SK-N-SH (cell line): ENCODE measurements around the gene PHF3. TPM values are rescaled to one million over a fixed set of nuclear protein-coding genes. Genes with fewer than 3 reads are reported as not detected.

Source experiments
- CTCF ChIA-PET: fragments of 300-600, 350-600 bp; formaldehyde crosslinking; extraction: SDS; loops from one replicate; lab custom pipeline; 2021; lab: Yijun Ruan, JAX
- POLR2A ChIA-PET: fragments of 350-600 bp; sonication (Branson Sonifier 250); formaldehyde crosslinking; extraction: SDS; loops from one replicate; lab custom pipeline; 2020; ENCODE audit warnings: antibody characterized with exemption, inconsistent platforms; lab: Yijun Ruan, JAX
- DNase-seq: peaks from one replicate; pipeline ENCODE4 v3.0.0; 2012
- H2AFZ ChIP-seq: fragments of 200-600 bp; sonication (generic); 2 replicates; pipeline ENCODE4 v1.8.1; 2016; ENCODE audit warnings: antibody characterized with exemption, mild to moderate bottlenecking, low read depth
- H3F3A ChIP-seq: fragments of 200-600 bp; sonication (generic); replicated peaks from 2 replicates; pipeline ENCODE3; 2016; ENCODE audit warnings: antibody characterized with exemption, mild to moderate bottlenecking; ENCODE audit not compliant: insufficient read depth
- H3K27ac ChIP-seq, 2 experiments: fragments of 200-500 bp in 1 of 2; fragments of 200-600 bp in 1 of 2; sonication (Bioruptor generic) in 1 of 2; sonication (generic), shearing (Covaris generic) in 1 of 2; 2 replicates each; pipeline versions ENCODE4 v1.5.1 to v1.6.1; 2014 to 2016; ENCODE audit warnings: low read depth in 2 of 2, inconsistent platforms in 1 of 2, low read length in 1 of 2, mild to moderate bottlenecking in 1 of 2, mixed read lengths in 1 of 2
- H3K27me3 ChIP-seq: fragments of 200-600 bp; sonication (generic), shearing (Covaris generic); 2 replicates; pipeline ENCODE4 v1.6.1; 2016; ENCODE audit warnings: mixed run types; ENCODE audit not compliant: insufficient read depth
- H3K36me3 ChIP-seq, 2 experiments: fragments of 200-500 bp in 1 of 2; fragments of 200-600 bp in 1 of 2; sonication (Bioruptor generic) in 1 of 2; sonication (generic) in 1 of 2; replicated peaks in 1 of 2; 2 replicates each; pipeline versions ENCODE3 to v1.5.1; 2014 to 2016; ENCODE audit warnings: low read length in 1 of 2, mild to moderate bottlenecking in 1 of 2; ENCODE audit not compliant: insufficient read depth in 2 of 2, control insufficient read depth in 1 of 2
- H3K4me1 ChIP-seq, 2 experiments: fragments of 200-500 bp in 1 of 2; fragments of 200-600 bp in 1 of 2; sonication (Bioruptor generic) in 1 of 2; sonication (generic), shearing (Covaris generic) in 1 of 2; 2 replicates each; pipeline versions ENCODE4 v1.5.1 to v1.6.1; 2014 to 2016; ENCODE audit warnings: low read depth in 1 of 2, low read length in 1 of 2, mixed run types in 1 of 2; ENCODE audit not compliant: insufficient read depth in 2 of 2, control insufficient read depth in 1 of 2
- H3K4me2 ChIP-seq: fragments of 200-600 bp; sonication (generic), shearing (Covaris generic); 2 replicates; pipeline ENCODE4 v1.6.1; 2017; ENCODE audit warnings: mixed run types
- H3K4me3 ChIP-seq, 2 experiments: fragments of 200-500 bp in 1 of 2; fragments of 200-600 bp in 1 of 2; sonication (Bioruptor generic) in 1 of 2; sonication (generic), shearing (Covaris generic) in 1 of 2; 2 replicates each; pipeline versions ENCODE4 v1.5.1 to v1.8.1; 2014 to 2016; ENCODE audit warnings: low read depth in 2 of 2, inconsistent platforms in 1 of 2, low read length in 1 of 2, mild to moderate bottlenecking in 1 of 2, mixed read lengths in 1 of 2, moderate library complexity in 1 of 2
- H3K79me2 ChIP-seq: fragments of 200-600 bp; sonication (generic); 2 replicates; pipeline ENCODE4 v1.8.1; 2017; ENCODE audit warnings: mild to moderate bottlenecking; ENCODE audit not compliant: insufficient read depth
- H3K9ac ChIP-seq: fragments of 200-600 bp; sonication (generic); 2 replicates; pipeline ENCODE4 v1.6.1; 2017; ENCODE audit warnings: mixed run types
- H3K9me2 ChIP-seq: fragments of 200-600 bp; sonication (generic); 2 replicates; pipeline ENCODE4 v1.6.1; 2017; ENCODE audit warnings: mixed run types
- H3K9me3 ChIP-seq: fragments of 200-600 bp; sonication (generic); 2 replicates; pipeline ENCODE4 v1.6.1; 2017; ENCODE audit warnings: mixed run types, mild to moderate bottlenecking, moderate library complexity
- H4K20me1 ChIP-seq: fragments of 200-600 bp; sonication (generic); 2 replicates; pipeline ENCODE4 v1.6.1; 2017; ENCODE audit warnings: mild to moderate bottlenecking, mixed run types; ENCODE audit not compliant: insufficient read depth
- CHD2 ChIP-seq: fragments of 150-350 bp; IDR thresholded peaks from 2 replicates; pipeline ENCODE4 v1.6.1; 2018; ENCODE audit warnings: low read length; ENCODE audit not compliant: partially characterized antibody
- ELF1 ChIP-seq: IDR thresholded peaks from 2 replicates; pipeline ENCODE4 v1.4.0; 2012
- FOXJ3 ChIP-seq: sonication (generic); formaldehyde crosslinking; IDR thresholded peaks from 2 replicates; pipeline ENCODE4 v1.5.1; 2020; ENCODE audit warnings: mild to moderate bottlenecking, missing genetic modification reagents
- JUND ChIP-seq: IDR thresholded peaks from 2 replicates; pipeline ENCODE4 v1.4.0; 2012
- MAX ChIP-seq: IDR thresholded peaks from 2 replicates; pipeline ENCODE4 v1.4.0; 2012; ENCODE audit warnings: low read depth
- MEF2A ChIP-seq: IDR thresholded peaks from 2 replicates; pipeline ENCODE4 v1.4.0; 2012; ENCODE audit warnings: low read depth, borderline replicate concordance
- MXI1 ChIP-seq: IDR thresholded peaks from 2 replicates; pipeline ENCODE4 v1.6.1; 2012; ENCODE audit warnings: mild to moderate bottlenecking, low read depth, low read length, improper control_type of control experiment
- NFIC ChIP-seq: IDR thresholded peaks from 2 replicates; pipeline ENCODE4 v1.4.0; 2012; ENCODE audit warnings: borderline replicate concordance
- RCOR1 ChIP-seq: fragments of 150-350 bp; IDR thresholded peaks from 2 replicates; pipeline ENCODE4 v1.6.1; 2017; ENCODE audit warnings: antibody characterized with exemption, low read length
- SIN3A ChIP-seq: IDR thresholded peaks from 2 replicates; pipeline ENCODE4 v1.6.1; 2012; ENCODE audit warnings: low read depth, mild to moderate bottlenecking, low read length, moderate library complexity, borderline replicate concordance
- SMC3 ChIP-seq: IDR thresholded peaks from 2 replicates; pipeline ENCODE4 v1.6.1; 2012; ENCODE audit warnings: low read depth, low read length, improper control_type of control experiment
- WGBS: methylation state at CpG from one replicate; pipeline ENCODE4 v1.1.6; 2017; ENCODE audit warnings: low lambda C conversion rate; 5-methylcytosine and 5-hydroxymethylcytosine counted together
- polyA plus RNA-seq, 3 experiments: library from polyadenylated mRNA; depleted of rRNA; stranded (reverse); fragments of >200 nt; gene quantifications; 2 replicates each; pipeline ENCODE4 v1.2.3, GENCODE V29; 2012
- TF ChIP-seq, protein P1 (sequence below): fragments of 150-350 bp; IDR thresholded peaks from 2 replicates; pipeline ENCODE4 v1.6.1; 2017; ENCODE audit warnings: antibody characterized with exemption, low read length, low read depth, borderline replicate concordance
- TF ChIP-seq, protein P2 (sequence below): IDR thresholded peaks from 2 replicates; pipeline ENCODE4; 2012
- TF ChIP-seq, protein P3 (sequence below): IDR thresholded peaks from 2 replicates; pipeline ENCODE4 v1.4.0; 2012; ENCODE audit warnings: low read depth, borderline replicate concordance

PHF3 gene
- polyA plus RNA-seq, 1 of the 3 experiments (the other 2 are of a cell fraction): 4.4 TPM

DNA sequence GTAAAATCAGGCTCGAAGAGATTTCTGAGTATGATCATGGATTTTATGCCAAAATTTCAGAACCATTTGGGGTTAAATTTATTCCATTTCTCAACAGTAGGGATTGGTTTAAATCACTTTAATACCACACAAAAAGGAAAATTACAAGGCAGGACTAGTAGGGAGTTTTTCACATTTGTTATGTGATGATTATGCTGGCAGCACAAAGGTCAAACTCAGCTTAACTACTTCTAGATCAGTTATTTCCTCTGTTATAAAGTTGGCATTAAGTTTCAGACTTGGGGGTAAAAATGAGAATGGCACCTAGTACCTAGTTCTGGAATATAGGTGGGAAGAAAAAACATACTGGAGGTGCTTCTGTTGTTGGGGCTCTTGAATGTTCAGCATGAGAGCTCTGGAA is 39.5 kb downstream of the PHF3 start:
- Histone ChIP-seq H3K4me3 (no peak overlapping the region), H3K4me1 (peaks cover 0 to 5% of the 10 kb centered on the region in 2 experiments; a peak in 1 of 4 replicates), H3K9me3 (no peaks in the 10 kb centered on the region), H3F3A (no peaks in the 10 kb centered on the region), H3K27me3 (no peaks in the 10 kb centered on the region), H3K27ac (no peak overlapping the region), H3K79me2 (peaks cover 64% of the 10 kb centered on the region), H3K36me3 (peaks cover 17 to 30% of the 10 kb centered on the region in 2 experiments), H3K9ac (no peak overlapping the region), H3K9me2 (no peaks in the 10 kb centered on the region), H3K4me2 (no peak overlapping the region), H4K20me1 (peaks cover 45% of the 10 kb centered on the region), H2AFZ (no peak overlapping the region)
- CTCF ChIA-PET: interaction anchor here (0.6 kb wide), 1 partner anchor 10 kb away, joined by 3 read pairs; no protein-coding TSS in a partner anchor
- TF ChIP-seq JUND (no peak), SMC3 (no peak), RCOR1 (no peak), MEF2A (no peak), MXI1 (no peak), SIN3A (no peak), NFIC (no peak), ELF1 (no peak), FOXJ3 (CRISPR knock-in tag) (no peak), MAX (no peak), CHD2 (no peak)
- TF ChIP-seq, protein P1, sequence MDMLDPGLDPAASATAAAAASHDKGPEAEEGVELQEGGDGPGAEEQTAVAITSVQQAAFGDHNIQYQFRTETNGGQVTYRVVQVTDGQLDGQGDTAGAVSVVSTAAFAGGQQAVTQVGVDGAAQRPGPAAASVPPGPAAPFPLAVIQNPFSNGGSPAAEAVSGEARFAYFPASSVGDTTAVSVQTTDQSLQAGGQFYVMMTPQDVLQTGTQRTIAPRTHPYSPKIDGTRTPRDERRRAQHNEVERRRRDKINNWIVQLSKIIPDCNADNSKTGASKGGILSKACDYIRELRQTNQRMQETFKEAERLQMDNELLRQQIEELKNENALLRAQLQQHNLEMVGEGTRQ: no peak
- TF ChIP-seq, protein P2, sequence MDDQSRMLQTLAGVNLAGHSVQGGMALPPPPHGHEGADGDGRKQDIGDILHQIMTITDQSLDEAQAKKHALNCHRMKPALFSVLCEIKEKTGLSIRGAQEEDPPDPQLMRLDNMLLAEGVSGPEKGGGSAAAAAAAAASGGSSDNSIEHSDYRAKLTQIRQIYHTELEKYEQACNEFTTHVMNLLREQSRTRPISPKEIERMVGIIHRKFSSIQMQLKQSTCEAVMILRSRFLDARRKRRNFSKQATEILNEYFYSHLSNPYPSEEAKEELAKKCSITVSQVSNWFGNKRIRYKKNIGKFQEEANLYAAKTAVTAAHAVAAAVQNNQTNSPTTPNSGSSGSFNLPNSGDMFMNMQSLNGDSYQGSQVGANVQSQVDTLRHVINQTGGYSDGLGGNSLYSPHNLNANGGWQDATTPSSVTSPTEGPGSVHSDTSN: no peak
- TF ChIP-seq, protein P3, sequence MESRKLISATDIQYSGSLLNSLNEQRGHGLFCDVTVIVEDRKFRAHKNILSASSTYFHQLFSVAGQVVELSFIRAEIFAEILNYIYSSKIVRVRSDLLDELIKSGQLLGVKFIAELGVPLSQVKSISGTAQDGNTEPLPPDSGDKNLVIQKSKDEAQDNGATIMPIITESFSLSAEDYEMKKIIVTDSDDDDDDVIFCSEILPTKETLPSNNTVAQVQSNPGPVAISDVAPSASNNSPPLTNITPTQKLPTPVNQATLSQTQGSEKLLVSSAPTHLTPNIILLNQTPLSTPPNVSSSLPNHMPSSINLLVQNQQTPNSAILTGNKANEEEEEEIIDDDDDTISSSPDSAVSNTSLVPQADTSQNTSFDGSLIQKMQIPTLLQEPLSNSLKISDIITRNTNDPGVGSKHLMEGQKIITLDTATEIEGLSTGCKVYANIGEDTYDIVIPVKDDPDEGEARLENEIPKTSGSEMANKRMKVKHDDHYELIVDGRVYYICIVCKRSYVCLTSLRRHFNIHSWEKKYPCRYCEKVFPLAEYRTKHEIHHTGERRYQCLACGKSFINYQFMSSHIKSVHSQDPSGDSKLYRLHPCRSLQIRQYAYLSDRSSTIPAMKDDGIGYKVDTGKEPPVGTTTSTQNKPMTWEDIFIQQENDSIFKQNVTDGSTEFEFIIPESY: no peak
- 96% methylated on average over 1 of the region's 1 CpG for WGBS
- no peak for DNase-seq
- POLR2A ChIA-PET: no interaction called here
